IMR-90 (cell line): Measurements from ENCODE around the gene INTS6L. TPM values are rescaled to one million over a fixed set of nuclear protein-coding genes. Genes with fewer than 3 reads are reported as not detected.

Experiments used
- ATAC-seq: fragments of 200-7000 bp; cut with Tn5 transposase; 2 replicates; pipeline ENCODE4 v1.9.1; 2020; ENCODE audit warnings: low read depth, mild to moderate bottlenecking, moderate library complexity
- BruUV-seq: library from RNA; stranded (reverse); fragments of 400-500 nt; replicated peaks from 2 replicates; lab custom pipeline; 2021; lab: Mats Ljungman, UMichigan
- CTCF ChIA-PET: fragments of 300-600 bp; formaldehyde crosslinking; extraction: SDS; loops from one replicate; lab custom pipeline; 2021; ENCODE audit warnings: antibody characterized with exemption; lab: Yijun Ruan, JAX
- POLR2A ChIA-PET: fragments of 300-600 bp; sonication (Branson Sonifier 250); formaldehyde crosslinking; loops from one replicate; lab custom pipeline; 2022; ENCODE audit warnings: antibody characterized with exemption; ENCODE audit not compliant: unreplicated experiment; lab: Charles Lee
- DNase-seq: peaks from one replicate; pipeline ENCODE4 v3.0.0; 2013
- H2AFZ ChIP-seq: replicated peaks from 2 replicates; pipeline ENCODE3; 2013; ENCODE audit warnings: low read length, mild to moderate bottlenecking; ENCODE audit not compliant: poor library complexity
- H2AK5ac ChIP-seq: 2 replicates; pipeline ENCODE4 v1.6.1; 2013; ENCODE audit warnings: low read depth, low read length, inconsistent platforms
- H2AK9ac ChIP-seq: replicated peaks from 2 replicates; pipeline ENCODE3; 2013; ENCODE audit warnings: mild to moderate bottlenecking, low read depth, low read length, moderate library complexity; ENCODE audit not compliant: poor library complexity
- H2BK120ac ChIP-seq: 2 replicates; pipeline ENCODE4 v1.6.1; 2013; ENCODE audit warnings: low read depth, low read length, inconsistent platforms
- H2BK15ac ChIP-seq: 3 replicates; pipeline ENCODE4 v1.6.1; 2013; ENCODE audit warnings: low read depth, low read length, inconsistent platforms
- H2BK20ac ChIP-seq: 2 replicates; pipeline ENCODE4 v1.6.1; 2013; ENCODE audit warnings: low read depth, mild to moderate bottlenecking, inconsistent platforms, low read length, moderate library complexity
- H2BK5ac ChIP-seq: 2 replicates; pipeline ENCODE4 v1.6.1; 2013; ENCODE audit warnings: mild to moderate bottlenecking, low read depth, low read length, inconsistent platforms; ENCODE audit not compliant: poor library complexity, severe bottlenecking
- H3K14ac ChIP-seq: replicated peaks from 2 replicates; pipeline ENCODE4 v1.6.1; 2013; ENCODE audit warnings: low read depth, low read length, inconsistent platforms
- H3K18ac ChIP-seq: 2 replicates; pipeline ENCODE4 v1.6.1; 2013; ENCODE audit warnings: low read depth, low read length, control low read depth
- H3K23ac ChIP-seq: 2 replicates; pipeline ENCODE4 v1.6.1; 2013; ENCODE audit warnings: low read depth, low read length, inconsistent platforms
- H3K27ac ChIP-seq: 2 replicates; pipeline ENCODE4 v1.5.1; 2013; ENCODE audit warnings: mild to moderate bottlenecking, control low read depth, low read length; ENCODE audit not compliant: insufficient read depth
- H3K27me3 ChIP-seq: 2 replicates; pipeline ENCODE4 v1.6.1; 2013; ENCODE audit warnings: low read length; ENCODE audit not compliant: control insufficient read depth, insufficient read depth
- H3K36me3 ChIP-seq: 2 replicates; pipeline ENCODE4 v1.6.1; 2013; ENCODE audit warnings: low read length, mixed read lengths; ENCODE audit not compliant: control insufficient read depth, insufficient read depth
- H3K4ac ChIP-seq: 2 replicates; pipeline ENCODE4 v1.6.1; 2013; ENCODE audit warnings: low read depth, low read length, inconsistent platforms
- H3K4me1 ChIP-seq: 2 replicates; pipeline ENCODE4 v1.6.1; 2013; ENCODE audit warnings: low read length, mixed read lengths; ENCODE audit not compliant: control insufficient read depth, insufficient read depth
- H3K4me2 ChIP-seq: 2 replicates; pipeline ENCODE4 v1.6.1; 2013; ENCODE audit warnings: low read depth, mild to moderate bottlenecking, control low read depth, low read length, moderate library complexity
- H3K4me3 ChIP-seq: 2 replicates; pipeline ENCODE4 v1.5.1; 2013; ENCODE audit warnings: low read depth, mild to moderate bottlenecking, control low read depth, low read length, moderate library complexity; ENCODE audit not compliant: insufficient read depth
- H3K56ac ChIP-seq: 2 replicates; pipeline ENCODE4 v1.6.1; 2013; ENCODE audit warnings: low read length, inconsistent platforms; ENCODE audit not compliant: insufficient read depth; ENCODE audit errors: extremely low read depth
- H3K79me1 ChIP-seq, 2 experiments: 2 replicates each; pipeline ENCODE4 v1.6.1; 2013; ENCODE audit warnings: low read length in 2 of 2, inconsistent platforms in 1 of 2, low read depth in 1 of 2
- H3K9ac ChIP-seq: 2 replicates; pipeline ENCODE4 v1.6.1; 2013; ENCODE audit warnings: low read depth, low read length, control low read depth
- H3K9me1 ChIP-seq: 2 replicates; pipeline ENCODE4 v1.6.1; 2013; ENCODE audit warnings: low read length, inconsistent platforms; ENCODE audit not compliant: insufficient read depth
- H3K9me3 ChIP-seq: 2 replicates; pipeline ENCODE4 v1.6.1; 2013; ENCODE audit warnings: low read length; ENCODE audit not compliant: control insufficient read depth, insufficient read depth
- H4K20me1 ChIP-seq: 2 replicates; pipeline ENCODE4 v1.6.1; 2013; ENCODE audit warnings: low read length, inconsistent platforms; ENCODE audit not compliant: insufficient read depth
- H4K5ac ChIP-seq: 2 replicates; pipeline ENCODE4 v1.6.1; 2013; ENCODE audit warnings: mild to moderate bottlenecking, low read depth, low read length, control low read depth
- H4K8ac ChIP-seq, 2 experiments: 2 replicates each; pipeline ENCODE4 v1.6.1; 2013; ENCODE audit warnings: low read depth in 2 of 2, low read length in 2 of 2, control low read depth in 1 of 2, inconsistent platforms in 1 of 2
- H4K91ac ChIP-seq: 2 replicates; pipeline ENCODE4 v1.6.1; 2013; ENCODE audit warnings: low read depth, low read length, inconsistent platforms; ENCODE audit not compliant: insufficient read depth
- BHLHE40 ChIP-seq: fragments of 150-350 bp; IDR thresholded peaks from 2 replicates; pipeline ENCODE4 v1.6.1; 2016; ENCODE audit warnings: mild to moderate bottlenecking, low read depth, low read length
- CEBPB ChIP-seq: IDR thresholded peaks from 2 replicates; pipeline ENCODE4 v1.6.1; 2012; ENCODE audit warnings: low read depth, low read length, improper control_type of control experiment
- CHD1 ChIP-seq: IDR thresholded peaks from 2 replicates; pipeline ENCODE4 v1.6.1; 2012; ENCODE audit warnings: low read depth, low read length, improper control_type of control experiment
- ELK1 ChIP-seq: fragments of 150-350 bp; IDR thresholded peaks from 2 replicates; pipeline ENCODE4 v1.6.1; 2016; ENCODE audit warnings: low read depth, mild to moderate bottlenecking, low read length, moderate library complexity, borderline replicate concordance
- FOS ChIP-seq: fragments of 150-350 bp; IDR thresholded peaks from 2 replicates; pipeline ENCODE4 v1.6.1; 2016; ENCODE audit warnings: low read depth, low read length
- MAFK ChIP-seq: IDR thresholded peaks from 2 replicates; pipeline ENCODE4 v1.6.1; 2012; ENCODE audit warnings: low read depth, low read length, improper control_type of control experiment
- MAZ ChIP-seq: IDR thresholded peaks from 2 replicates; pipeline ENCODE4 v1.6.1; 2012; ENCODE audit warnings: low read depth, mild to moderate bottlenecking, low read length, improper control_type of control experiment, moderate library complexity, borderline replicate concordance
- MXI1 ChIP-seq: IDR thresholded peaks from 2 replicates; pipeline ENCODE4 v1.6.1; 2012; ENCODE audit warnings: low read depth, mild to moderate bottlenecking, low read length, moderate library complexity, borderline replicate concordance
- NFE2L2 ChIP-seq: fragments of 150-350 bp; IDR thresholded peaks from 2 replicates; pipeline ENCODE4 v1.6.1; 2016; ENCODE audit warnings: low read depth, mild to moderate bottlenecking, low read length
- POLR2A ChIP-seq: IDR thresholded peaks from 2 replicates; pipeline ENCODE4 v1.6.1; 2012; ENCODE audit warnings: mild to moderate bottlenecking, low read depth, low read length
- RAD21 ChIP-seq: IDR thresholded peaks from 2 replicates; pipeline ENCODE4 v1.6.1; 2012; ENCODE audit warnings: low read length, improper control_type of control experiment
- RCOR1 ChIP-seq: IDR thresholded peaks from 2 replicates; pipeline ENCODE4 v1.6.1; 2012; ENCODE audit warnings: mild to moderate bottlenecking, low read length, improper control_type of control experiment; ENCODE audit not compliant: insufficient replicate concordance
- RFX5 ChIP-seq: IDR thresholded peaks from 2 replicates; pipeline ENCODE4 v1.8.0; 2012; ENCODE audit warnings: low read depth, mild to moderate bottlenecking, low read length, moderate library complexity
- SMC3 ChIP-seq: fragments of 150-350 bp; IDR thresholded peaks from 2 replicates; pipeline ENCODE4 v1.6.1; 2016; ENCODE audit warnings: low read depth, mild to moderate bottlenecking, antibody characterized with exemption, low read length, moderate library complexity
- USF2 ChIP-seq: fragments of 150-350 bp; IDR thresholded peaks from 2 replicates; pipeline ENCODE4 v1.6.1; 2017; ENCODE audit warnings: mild to moderate bottlenecking, antibody characterized with exemption, low read length, low read depth
- WGBS, 2 experiments: methylation state at CpG; one replicate each; pipeline versions ENCODE4 v1.1.5 to v1.1.7; 2013; ENCODE audit warnings: missing lambda C conversion rate in 2 of 2; ENCODE audit not compliant: insufficient read length in 1 of 2; ENCODE audit errors: extremely low coverage in 2 of 2; 5-methylcytosine and 5-hydroxymethylcytosine counted together
- dilution Hi-C: fragments of 300-500 bp; cut with HindIII; formaldehyde crosslinking; loops from one replicate; pipeline ENCODE4 v1.14.3; 2018; ENCODE audit warnings: low sequenced_read_pairs; ENCODE audit not compliant: unreplicated experiment
- in situ Hi-C: fragments of 300-500 bp; cut with MboI; formaldehyde crosslinking; loops from 3 replicates; pipeline ENCODE4 v1.14.3; 2019; ENCODE audit warnings: low sequenced_read_pairs, inconsistent platforms, mixed read lengths
- intact Hi-C: fragments of 100-400 bp; cut with micrococcal nuclease; formaldehyde crosslinking; loops from 2 replicates; pipeline ENCODE4 v1.10.0; 2022
- polyA plus RNA-seq, 3 experiments: library from polyadenylated mRNA; depleted of rRNA; stranded (reverse); fragments of >200 nt; gene quantifications; 2 replicates each; pipeline ENCODE4 v1.2.3, GENCODE V29; 2012; ENCODE audit warnings: low replicate concordance in 1 of 3
- total RNA-seq: library from RNA; depleted of rRNA; stranded (reverse); fragments of >200 nt; gene quantifications from 2 replicates; pipeline ENCODE4 v1.2.3, GENCODE V29; 2012
- TF ChIP-seq, protein P1 (sequence below): conservative IDR thresholded peaks from 2 replicates; pipeline ENCODE4 v1.5.1; 2012; ENCODE audit warnings: mild to moderate bottlenecking, low read depth, low read length, improper control_type of control experiment

Gene INTS6L
- total and polyA plus RNA-seq, 2 of the 4 experiments (the other 2 are of a cell fraction): 2.7 to 5.1 TPM

- Histone ChIP-seq H3K18ac (no peak overlapping the region), H2BK20ac (no peak overlapping the region), H3K27me3 (no peaks in the 10 kb centered on the region), H3K14ac (no peak overlapping the region), H2AFZ (no peak overlapping the region), H4K8ac (no peak overlapping the region), H3K4me1 (no peaks in the 10 kb centered on the region), H2AK5ac (no peak overlapping the region), H3K4me3 (no peak overlapping the region), H3K4ac (no peak overlapping the region), H3K9me1 (no peaks in the 10 kb centered on the region), H3K27ac (no peak overlapping the region), H3K9ac (no peak overlapping the region), H3K56ac (no peak overlapping the region), H2AK9ac (no peak overlapping the region), H3K9me3 (no peaks in the 10 kb centered on the region), H2BK15ac (no peak overlapping the region), H4K91ac (no peak overlapping the region), H2BK120ac (no peak overlapping the region), H2BK5ac (no peak overlapping the region), H3K23ac (no peak overlapping the region), H4K5ac (no peak overlapping the region), H3K79me1 (no peaks in the 10 kb centered on the region), H4K20me1 (no peaks in the 10 kb centered on the region), H3K4me2 (no peak overlapping the region), H3K36me3 (no peaks in the 10 kb centered on the region)
- dilution Hi-C loops: no loop called here
- BruUV-seq: no TSS peak
- TF ChIP-seq, protein P1, sequence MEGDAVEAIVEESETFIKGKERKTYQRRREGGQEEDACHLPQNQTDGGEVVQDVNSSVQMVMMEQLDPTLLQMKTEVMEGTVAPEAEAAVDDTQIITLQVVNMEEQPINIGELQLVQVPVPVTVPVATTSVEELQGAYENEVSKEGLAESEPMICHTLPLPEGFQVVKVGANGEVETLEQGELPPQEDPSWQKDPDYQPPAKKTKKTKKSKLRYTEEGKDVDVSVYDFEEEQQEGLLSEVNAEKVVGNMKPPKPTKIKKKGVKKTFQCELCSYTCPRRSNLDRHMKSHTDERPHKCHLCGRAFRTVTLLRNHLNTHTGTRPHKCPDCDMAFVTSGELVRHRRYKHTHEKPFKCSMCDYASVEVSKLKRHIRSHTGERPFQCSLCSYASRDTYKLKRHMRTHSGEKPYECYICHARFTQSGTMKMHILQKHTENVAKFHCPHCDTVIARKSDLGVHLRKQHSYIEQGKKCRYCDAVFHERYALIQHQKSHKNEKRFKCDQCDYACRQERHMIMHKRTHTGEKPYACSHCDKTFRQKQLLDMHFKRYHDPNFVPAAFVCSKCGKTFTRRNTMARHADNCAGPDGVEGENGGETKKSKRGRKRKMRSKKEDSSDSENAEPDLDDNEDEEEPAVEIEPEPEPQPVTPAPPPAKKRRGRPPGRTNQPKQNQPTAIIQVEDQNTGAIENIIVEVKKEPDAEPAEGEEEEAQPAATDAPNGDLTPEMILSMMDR: no peak
- no peak for TF ChIP-seq POLR2A
- no peak for TF ChIP-seq SMC3
- no peak for TF ChIP-seq USF2
- no peak for TF ChIP-seq RAD21
- TF ChIP-seq MAFK: no peak
- TF ChIP-seq BHLHE40: no peak
- TF ChIP-seq MAZ: no peak
- TF ChIP-seq CHD1: no peak
- no peak for TF ChIP-seq FOS
- no peak for TF ChIP-seq NFE2L2
- TF ChIP-seq MXI1: no peak
- TF ChIP-seq RCOR1: no peak
- TF ChIP-seq RFX5: no peak
- no peak for TF ChIP-seq CEBPB
- TF ChIP-seq ELK1: no peak
- ChIA-PET CTCF (no interaction called here), POLR2A (no interaction called here)
- no CpG with 5 or more reads among the region's 7 CpGs for WGBS, 2 experiments
- ATAC-seq (no peak), DNase-seq (no peak)
- intact Hi-C loops: no loop called here
- in situ Hi-C loops: no loop called here
These were observed 40.4 kb upstream of the INTS6L start for GRCh38 chrX:135480076-135480475.
